Measurements from ENCODE around the gene CLPX. TPM values are rescaled to one million over a fixed set of nuclear protein-coding genes. Genes with fewer than 3 reads are reported as not detected.

The CLPX gene
- total and polyA plus RNA-seq, 12 donors = 8.5 to 67.6 (median 60.4) TPM

GRCh38 chr15:65099336-65099735, 85.8 kb downstream of the CLPX start:
- ATAC-seq (no peak), DNase-seq (no peak)
- TF ChIP-seq CTCF (IDR thresholded peaks at IDR 0.05) = no peak
- Histone ChIP-seq H3K9me3 (no peaks in the 10 kb centered on the region), H3K4me1 (peaks cover 0 to 16% (median 4%) of the 10 kb centered on the region in 9 donors), H3K4me3 (no peak overlapping the region), H3K27me3 (no peaks in the 10 kb centered on the region), H3K36me3 (peaks cover 0 to 72% (median 9%) of the 10 kb centered on the region in 9 donors), H3K27ac (no peak overlapping the region)
- intact Hi-C loops (cut with DNase I) = loop anchor here in 1 of 10 donors (5.0 kb wide), 1 partner anchor 42 kb away; no protein-coding TSS in a partner anchor
- WGBS, 2 donors = 97 to 98% methylated on average over 5 of the region's 5 CpGs

Other genes starting within 250 kb of the CLPX start
- 10 to 100 TPM; 36.4 to 56.6 (median 45.9) TPM for gene SPG21, start 195.4 kb downstream of the CLPX start, total RNA-seq
- gene SPG21, start 195.4 kb downstream of the CLPX start, polyA plus RNA-seq = 10 to 100 TPM; 30.4 to 57.0 TPM
- gene MTFMT, start 155.7 kb downstream of the CLPX start, total RNA-seq = 10 to 100 TPM; 13.5 to 21.9 (median 18.6) TPM
- gene MTFMT, start 155.7 kb downstream of the CLPX start, polyA plus RNA-seq = 1 to 10 TPM; 5.5 to 8.0 TPM
- gene SLC51B, start 140.0 kb downstream of the CLPX start, total RNA-seq = not detected
- gene SLC51B, start 140.0 kb downstream of the CLPX start, polyA plus RNA-seq = under 1 TPM in 1 of 2 donors, not detected in 1; 0.43 TPM
- 10 to 100 TPM in 7 of 10 donors, 1 to 10 TPM in 3; 4.4 to 20.1 (median 11.8) TPM for gene RASL12, start 117.4 kb downstream of the CLPX start, total RNA-seq
- gene RASL12, start 117.4 kb downstream of the CLPX start, polyA plus RNA-seq = 10 to 100 TPM; 13.1 to 18.7 TPM
- gene KBTBD13, start 108.6 kb downstream of the CLPX start, total RNA-seq = 10 to 100 TPM in 3 of 10 donors, 1 to 10 TPM in 7; 4.1 to 20.5 (median 4.6) TPM
- 1 to 10 TPM in 1 of 2 donors, under 1 TPM in 1; 0.84 to 7.8 TPM for gene KBTBD13, start 108.6 kb downstream of the CLPX start, polyA plus RNA-seq
- 1 to 10 TPM in 9 of 10 donors, under 1 TPM in 1; 0.88 to 2.3 (median 1.6) TPM for gene UBAP1L, start 70.1 kb downstream of the CLPX start, total RNA-seq
- 1 to 10 TPM in 1 of 2 donors, under 1 TPM in 1; 0.65 to 5.3 TPM for gene UBAP1L, start 70.1 kb downstream of the CLPX start, polyA plus RNA-seq
- 10 to 100 TPM; 12.5 to 25.1 (median 16.1) TPM for gene PDCD7, start 51.5 kb downstream of the CLPX start, total RNA-seq
- gene PDCD7, start 51.5 kb downstream of the CLPX start, polyA plus RNA-seq = 10 to 100 TPM in 1 of 2 donors, 1 to 10 TPM in 1; 9.0 to 15.7 TPM
- 10 to 100 TPM in 4 of 10 donors, 1 to 10 TPM in 6; 3.2 to 45.2 (median 7.3) TPM for gene CILP, start 26.1 kb upstream of the CLPX start, total RNA-seq
- 1 to 10 TPM; 2.1 to 8.9 TPM for gene CILP, start 26.1 kb upstream of the CLPX start, polyA plus RNA-seq
- 1 to 10 TPM; 3.3 to 5.2 (median 4.8) TPM for gene PARP16, start 101.5 kb upstream of the CLPX start, total RNA-seq
- 1 to 10 TPM; 3.1 to 4.6 TPM for gene PARP16, start 101.5 kb upstream of the CLPX start, polyA plus RNA-seq
- not detected for gene RNU5A-1, start 110.7 kb upstream of the CLPX start, total RNA-seq
- gene RNU5A-1, start 110.7 kb upstream of the CLPX start, polyA plus RNA-seq = not detected
- 10 to 100 TPM in 2 of 10 donors, not detected in 8; 18.2 to 51.0 TPM for gene RNU5B-1, start 119.3 kb upstream of the CLPX start, total RNA-seq
- not detected for gene RNU5B-1, start 119.3 kb upstream of the CLPX start, polyA plus RNA-seq
- gene IGDCC3, start 192.7 kb upstream of the CLPX start, total RNA-seq = under 1 TPM in 7 of 10 donors, not detected in 3; 0.05 to 0.57 (median 0.16) TPM
- under 1 TPM in 1 of 2 donors, not detected in 1; under 0.01 TPM for gene IGDCC3, start 192.7 kb upstream of the CLPX start, polyA plus RNA-seq
- gene IGDCC4, start 237.6 kb upstream of the CLPX start, total RNA-seq = 1 to 10 TPM in 5 of 10 donors, under 1 TPM in 5; 0.37 to 2.2 (median 0.94) TPM
- 1 to 10 TPM in 1 of 2 donors, under 1 TPM in 1; 0.35 to 1.2 TPM for gene IGDCC4, start 237.6 kb upstream of the CLPX start, polyA plus RNA-seq